CD4-positive, alpha-beta T cell (primary cell): Measurements from ENCODE around the gene KIF26A. TPM values are rescaled to one million over a fixed set of nuclear protein-coding genes. Genes with fewer than 3 reads are reported as not detected.

ENCODE experiments used
- ATAC-seq: fragments of 200-7000 bp; cut with Tn5 transposase; one replicate; pipeline ENCODE4 v1.10.0; 2022; ENCODE audit warnings: mild to moderate bottlenecking; ENCODE audit not compliant: poor library complexity
- CTCF ChIA-PET: fragments of 350-600 bp; sonication (Branson Sonifier 250); formaldehyde crosslinking; loops from one replicate; lab custom pipeline; 2021; ENCODE audit warnings: antibody characterized with exemption, inconsistent platforms; lab: Charles Lee
- POLR2A ChIA-PET: fragments of 350-600 bp; sonication (Branson Sonifier 250); formaldehyde crosslinking; loops from one replicate; lab custom pipeline; 2021; ENCODE audit warnings: antibody characterized with exemption, inconsistent platforms; lab: Charles Lee
- DNase-seq, 14 experiments: peaks; one replicate each; pipeline ENCODE4 v3.0.0-alpha.2; 2013 to 2020; ENCODE audit warnings: mixed read lengths in 2 of 14
- H3K27ac ChIP-seq, 2 donors: one replicate each; pipeline versions ENCODE4 v1.5.1 to v1.7.0; 2013; ENCODE audit warnings: low read length in 2 of 2, low read depth in 1 of 2, mild to moderate bottlenecking in 1 of 2
- H3K27me3 ChIP-seq, 2 experiments: 1 replicate in 1 of 2; 2 replicates in 1 of 2; pipeline versions ENCODE4 v1.6.1 to v1.7.0; 2013; ENCODE audit warnings: low read length in 2 of 2, control low read depth in 1 of 2, mild to moderate bottlenecking in 1 of 2, moderate library complexity in 1 of 2; ENCODE audit not compliant: insufficient read depth in 2 of 2, control insufficient read depth in 1 of 2
- H3K36me3 ChIP-seq: one replicate; pipeline ENCODE4 v1.6.1; 2013; ENCODE audit warnings: low read length, control low read depth; ENCODE audit not compliant: insufficient read depth
- H3K4me1 ChIP-seq: one replicate; pipeline ENCODE4 v1.6.1; 2013; ENCODE audit warnings: low read length, control low read depth; ENCODE audit not compliant: insufficient read depth
- H3K4me3 ChIP-seq: one replicate; pipeline ENCODE4 v1.5.1; 2013; ENCODE audit warnings: mild to moderate bottlenecking, low read length, moderate library complexity
- H3K9me3 ChIP-seq, 2 experiments: 1 replicate in 1 of 2; 2 replicates in 1 of 2; pipeline versions ENCODE4 v1.6.1 to v1.7.0; 2013; ENCODE audit warnings: low read length in 2 of 2, mild to moderate bottlenecking in 2 of 2, control low read depth in 1 of 2, moderate library complexity in 1 of 2; ENCODE audit not compliant: control insufficient read depth in 1 of 2, insufficient read depth in 1 of 2
- H3K27ac Mint-ChIP-seq: one replicate; pipeline ENCODE4 v1.8.0; 2020; ENCODE audit warnings: mixed read lengths
- H3K27me3 Mint-ChIP-seq: one replicate; pipeline ENCODE4 v1.8.0; 2021; ENCODE audit warnings: mixed read lengths
- H3K36me3 Mint-ChIP-seq: one replicate; pipeline ENCODE4 v1.8.0; 2021; ENCODE audit warnings: low read depth, mixed read lengths
- H3K4me1 Mint-ChIP-seq: one replicate; pipeline ENCODE4 v1.8.0; 2021; ENCODE audit warnings: low read depth, mixed read lengths
- H3K4me3 Mint-ChIP-seq: one replicate; pipeline ENCODE4 v1.8.0; 2020; ENCODE audit warnings: mild to moderate bottlenecking, mixed read lengths
- H3K9me3 Mint-ChIP-seq: one replicate; pipeline ENCODE4 v1.8.0; 2020; ENCODE audit warnings: mixed read lengths
- CTCF ChIP-seq: fragments of 200-600 bp; IDR thresholded peaks from one replicate; pipeline ENCODE4 v1.8.0; 2022; ENCODE audit warnings: antibody characterized with exemption, mild to moderate bottlenecking
- intact Hi-C, 2 experiments: fragments of 100-400 bp; cut with DNase I in 1 of 2; cut with micrococcal nuclease in 1 of 2; formaldehyde crosslinking; loops; one replicate each; pipeline versions ENCODE4 v1.15.1 to v1.9.0; 2023 to 2025; cut with DNase I, micrococcal nuclease
- total RNA-seq, 174 experiments: library from RNA in 2 of 174; stranded (reverse) in 2 of 174; gene quantifications; one replicate each; pipeline ENCODE4 v1.2.3 and lab custom pipeline; 2021 to 2026

Gene KIF26A
- total RNA-seq, 2 experiments from 2014 or later: 0.25 to 0.31 TPM

DNA sequence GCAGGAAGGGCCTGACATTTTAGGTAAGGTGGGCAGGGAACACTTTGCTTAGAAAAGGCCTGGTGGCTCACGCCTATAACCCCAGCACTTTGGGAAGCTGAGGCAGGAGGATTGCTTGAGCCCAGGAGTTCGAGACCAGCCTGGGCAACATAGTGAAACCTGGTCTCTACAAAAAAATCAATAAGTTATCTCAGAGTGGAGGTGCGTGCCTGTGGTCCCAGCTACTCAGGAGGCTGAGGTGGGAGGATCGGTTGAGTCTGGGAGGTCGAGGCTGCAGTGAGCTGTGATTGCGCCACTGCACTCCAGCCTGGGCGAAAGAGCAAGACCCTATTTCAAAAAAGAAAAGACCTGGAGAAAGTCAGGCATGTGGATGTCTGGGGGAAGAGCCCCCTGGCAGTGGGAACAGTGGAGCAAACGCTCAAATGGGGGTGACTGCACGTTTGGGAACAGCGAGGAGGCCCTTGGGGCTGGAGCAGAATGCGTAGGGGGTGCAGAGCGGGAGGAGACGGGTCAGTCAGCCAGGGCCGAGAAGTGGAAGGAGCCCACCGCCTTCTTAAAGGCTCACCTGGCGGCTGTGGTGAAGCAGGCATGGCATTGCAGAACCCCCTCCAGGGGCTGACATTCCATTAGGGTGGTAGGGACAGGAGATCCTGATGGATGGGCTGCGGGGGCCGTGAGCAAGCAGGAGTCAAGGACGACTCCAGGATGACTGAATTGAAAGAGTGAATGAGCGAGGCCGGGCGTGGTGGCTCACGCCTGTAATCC is 6.2 kb upstream of the KIF26A start:
- ChIA-PET POLR2A (interaction anchor here (0.6 kb wide), 1 partner anchor 423 kb away, joined by 3 read pairs; no protein-coding TSS in a partner anchor), CTCF (no interaction called here)
- Histone ChIP-seq H3K27me3 (peaks cover 30 to 43% of the 10 kb centered on the region in 2 experiments), H3K4me1 (peaks cover 9% of the 10 kb centered on the region), H3K36me3 (no peaks in the 10 kb centered on the region), H3K27ac (no peak overlapping the region), H3K9me3 (peaks cover 11 to 41% of the 10 kb centered on the region in 2 experiments), H3K4me3 (no peak overlapping the region)
- H3K27ac Mint-ChIP-seq: no peak overlapping the region
- intact Hi-C loops: no loop called here
- peaks cover 67% of the 10 kb centered on the region for H3K27me3 Mint-ChIP-seq
- no peak for TF ChIP-seq CTCF
- DNase-seq (peak in 1 of 14 experiments; percentile 0), ATAC-seq (no peak)
- H3K36me3 Mint-ChIP-seq: no peaks in the 10 kb centered on the region
- H3K4me1 Mint-ChIP-seq: peaks cover 4% of the 10 kb centered on the region
- peaks cover 8% of the 10 kb centered on the region for H3K9me3 Mint-ChIP-seq
- H3K4me3 Mint-ChIP-seq: no peak overlapping the region

DNA sequence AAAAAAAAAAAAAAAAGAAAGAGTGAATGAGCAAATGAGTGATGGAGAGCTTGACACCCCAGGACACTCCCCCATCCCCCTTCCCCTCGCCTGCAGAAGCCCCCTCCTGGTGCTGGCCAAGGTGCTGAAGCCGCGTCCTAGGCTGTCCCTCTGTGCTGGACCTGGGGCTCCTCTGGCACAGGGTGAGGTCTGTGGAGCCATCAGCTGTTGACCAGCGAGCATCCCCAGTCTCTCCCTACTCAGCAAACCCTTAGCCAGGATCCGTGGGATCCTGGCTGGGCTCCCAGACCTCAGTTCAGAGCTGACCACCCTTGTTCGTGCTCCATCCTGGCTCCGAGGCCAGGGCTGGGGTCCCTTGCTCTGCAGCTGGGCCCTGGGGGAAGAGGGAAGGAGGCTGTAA is 5.4 kb upstream of the KIF26A start:
- Histone ChIP-seq H3K4me3 (no peak overlapping the region), H3K27ac (no peak overlapping the region), H3K4me1 (peaks cover 17% of the 10 kb centered on the region), H3K27me3 (peaks cover 35 to 45% of the 10 kb centered on the region in 2 experiments), H3K9me3 (peaks cover 11 to 37% of the 10 kb centered on the region in 2 experiments), H3K36me3 (no peaks in the 10 kb centered on the region)
- Mint-ChIP-seq H3K36me3 (no peaks in the 10 kb centered on the region), H3K4me3 (no peak overlapping the region), H3K4me1 (peaks cover 4% of the 10 kb centered on the region), H3K27me3 (peaks cover 62% of the 10 kb centered on the region), H3K9me3 (peaks cover 8% of the 10 kb centered on the region), H3K27ac (no peak overlapping the region)
- intact Hi-C loops: no loop called here
- no peak for TF ChIP-seq CTCF
- no peak for ATAC-seq
- DNase-seq: peak in 1 of 14 experiments; percentile 1
- ChIA-PET POLR2A (no interaction called here), CTCF (no interaction called here)

GRCh38 chr14:104133496-104133895 is 4.9 kb upstream of the KIF26A start:
- H3K27me3 ChIP-seq: peaks cover 36 to 45% of the 10 kb centered on the region in 2 experiments
- intact Hi-C loops: no loop called here
- Mint-ChIP-seq H3K9me3 (peaks cover 8% of the 10 kb centered on the region), H3K36me3 (no peaks in the 10 kb centered on the region), H3K27ac (no peak overlapping the region), H3K4me3 (no peak overlapping the region), H3K4me1 (peaks cover 4% of the 10 kb centered on the region), H3K27me3 (peaks cover 57% of the 10 kb centered on the region)
- H3K27ac ChIP-seq: no peak overlapping the region
- DNase-seq (peak in 1 of 14 experiments; percentile 2), ATAC-seq (no peak)
- CTCF ChIA-PET: no interaction called here
- H3K36me3 ChIP-seq: no peaks in the 10 kb centered on the region
- H3K4me1 ChIP-seq: peaks cover 20% of the 10 kb centered on the region
- H3K4me3 ChIP-seq: no peak overlapping the region
- peaks cover 11 to 37% of the 10 kb centered on the region in 2 experiments for H3K9me3 ChIP-seq
- POLR2A ChIA-PET: no interaction called here
- no peak for TF ChIP-seq CTCF
